Measurements from ENCODE around the gene HOXB4. TPM values are rescaled to one million over a fixed set of nuclear protein-coding genes. Genes with fewer than 3 reads are reported as not detected.

HOXB4 gene
- total RNA-seq, 1 experiment from 2014 or later, result 9.7 TPM

GRCh38 chr17:48571826-48572417 is 6.2 kb downstream of the HOXB4 start:
- intact Hi-C loops (cut with micrococcal nuclease; ENCODE audit: unreplicated experiment), result no loop called here
- no peak for DNase-seq (ENCODE audit: low spot score)
- no TSS peak for BruUV-seq (replicated peaks)
- no peaks in the 10 kb centered on the region for H3K36me3 ChIP-seq (ENCODE audit: insufficient read depth, low read length, poor library complexity, severe bottlenecking)
- no peaks in the 10 kb centered on the region for H3K9me3 ChIP-seq (ENCODE audit: low read depth, low read length, poor library complexity, severe bottlenecking)
- peak overlapping the region; percentile 20 for H3K27ac ChIP-seq (ENCODE audit: low read depth, low read length, poor library complexity, severe bottlenecking)
- ChIA-PET CTCF (no interaction called here), POLR2A (ENCODE audit: low non-redundant PET) (interaction anchor here (0.7 kb wide), 1 partner anchor 14 kb away, joined by 3 read pairs; no protein-coding TSS in a partner anchor)
- H3K4me3 ChIP-seq (ENCODE audit: low read depth, low read length, poor library complexity, severe bottlenecking), result no peak overlapping the region
- no peak for TF ChIP-seq CTCF (conservative IDR thresholded peaks at IDR 0.05; ENCODE audit: low read depth, low read length)
- no peak for TF ChIP-seq EZH2 (IDR thresholded peaks at IDR 0.05; ENCODE audit: borderline replicate concordance, low read depth, low read length, poor library complexity, severe bottlenecking)
- peaks cover 64% of the 10 kb centered on the region for H3K4me1 ChIP-seq (ENCODE audit: insufficient read depth, low read length, poor library complexity, severe bottlenecking)
- no peaks in the 10 kb centered on the region for H3K27me3 ChIP-seq (replicated peaks; ENCODE audit: insufficient read depth, low read depth, low read length, poor library complexity)

DNA sequence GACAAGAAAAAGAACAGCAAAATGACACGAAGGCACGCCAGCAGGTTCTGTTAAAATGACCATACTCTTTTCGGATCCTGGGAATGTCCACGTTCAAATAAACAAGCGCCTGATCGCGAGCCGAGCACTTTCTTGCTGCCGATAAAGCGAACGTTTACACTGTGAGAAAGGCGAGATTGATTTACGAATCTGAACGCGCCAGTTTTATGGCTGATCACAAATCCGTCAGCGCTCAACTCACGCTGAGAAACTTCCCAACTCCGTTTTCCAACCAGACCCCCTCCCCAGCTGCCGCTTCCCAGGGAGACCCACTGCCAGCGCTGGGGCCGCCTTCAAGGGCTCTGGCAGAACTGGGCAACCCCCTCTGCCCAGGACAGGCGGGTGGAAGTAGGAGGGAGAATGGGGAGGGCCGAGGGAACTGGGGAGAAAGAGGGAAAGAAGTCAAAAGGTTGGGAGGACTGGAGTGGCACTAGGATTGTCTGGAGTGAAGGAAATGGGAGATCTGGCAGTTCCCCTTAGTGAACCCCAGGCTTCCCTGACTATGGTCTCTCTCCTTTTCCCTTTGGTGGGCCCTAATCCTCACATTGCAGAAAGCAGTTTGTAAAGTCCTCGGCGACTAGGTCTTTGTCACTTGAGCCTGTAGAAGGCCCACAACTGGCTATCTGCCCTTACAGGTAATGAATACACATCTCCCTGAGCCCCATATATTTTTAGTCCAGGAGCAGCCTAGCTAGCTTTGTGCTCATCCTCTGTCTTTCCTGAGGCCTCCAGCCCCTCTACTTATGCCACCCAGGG is 6.9 kb downstream of the HOXB4 start:
- ChIA-PET CTCF (no interaction called here), POLR2A (ENCODE audit: low non-redundant PET) (interaction anchor here (0.6 to 0.7 kb wide), 2 partner anchors 13 to 14 kb away, joined by 3 to 4 read pairs; no protein-coding TSS in a partner anchor)
- TF ChIP-seq EZH2 (IDR thresholded peaks at IDR 0.05; ENCODE audit: borderline replicate concordance, low read depth, low read length, poor library complexity, severe bottlenecking), result no peak
- TF ChIP-seq CTCF (conservative IDR thresholded peaks at IDR 0.05; ENCODE audit: low read depth, low read length), result no peak
- no TSS peak for BruUV-seq (replicated peaks)
- intact Hi-C loops (cut with micrococcal nuclease; ENCODE audit: unreplicated experiment), result no loop called here
- Histone ChIP-seq H3K4me3 (ENCODE audit: low read depth, low read length, poor library complexity, severe bottlenecking) (no peak overlapping the region), H3K27me3 (replicated peaks; ENCODE audit: insufficient read depth, low read depth, low read length, poor library complexity) (no peaks in the 10 kb centered on the region), H3K9me3 (ENCODE audit: low read depth, low read length, poor library complexity, severe bottlenecking) (no peaks in the 10 kb centered on the region), H3K4me1 (ENCODE audit: insufficient read depth, low read length, poor library complexity, severe bottlenecking) (peaks cover 67% of the 10 kb centered on the region), H3K36me3 (ENCODE audit: insufficient read depth, low read length, poor library complexity, severe bottlenecking) (no peaks in the 10 kb centered on the region), H3K27ac (ENCODE audit: low read depth, low read length, poor library complexity, severe bottlenecking) (no peak overlapping the region)
- no peak for DNase-seq (ENCODE audit: low spot score)

DNA sequence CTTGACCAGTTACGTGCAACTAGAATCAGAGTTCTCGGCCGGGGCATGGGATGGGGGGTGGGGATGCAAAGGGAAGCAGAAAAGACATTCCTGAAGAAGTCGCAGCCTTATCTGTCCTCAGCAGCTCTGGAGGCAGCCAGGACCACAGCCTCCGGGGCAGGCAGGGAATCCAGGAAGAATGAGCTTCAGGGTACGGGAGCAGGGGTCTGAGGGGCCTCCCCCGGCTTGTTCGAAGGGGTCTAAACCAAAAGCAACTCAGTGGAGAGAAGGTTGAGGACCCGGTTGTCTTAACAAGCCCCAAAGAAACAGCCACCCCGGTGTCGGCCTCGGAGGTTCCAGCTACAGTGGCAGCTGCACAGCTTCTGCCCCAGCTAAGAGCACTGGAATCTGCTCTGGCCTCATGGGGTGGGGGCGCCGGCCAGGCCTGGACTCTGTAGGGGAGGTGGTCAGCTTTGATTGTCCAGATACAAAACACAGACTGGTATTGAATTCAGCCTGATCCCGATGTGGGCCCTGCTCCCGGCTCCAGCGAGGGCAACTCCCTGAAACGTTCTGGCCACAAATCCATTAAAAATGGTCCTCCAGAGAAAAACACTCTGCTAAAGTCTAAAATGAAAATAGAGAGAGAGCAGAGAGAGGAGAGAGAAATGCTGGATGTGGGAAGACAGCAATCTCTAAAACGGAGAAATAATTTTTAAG is 7.7 kb downstream of the HOXB4 start:
- ChIA-PET POLR2A (ENCODE audit: low non-redundant PET) (interaction anchor here (0.6 kb wide), 1 partner anchor 13 kb away, joined by 4 read pairs; no protein-coding TSS in a partner anchor), CTCF (interaction anchor here (0.6 kb wide), 1 partner anchor 8 kb away, joined by 3 read pairs; no protein-coding TSS in a partner anchor)
- peaks cover 66% of the 10 kb centered on the region for H3K4me1 ChIP-seq (ENCODE audit: insufficient read depth, low read length, poor library complexity, severe bottlenecking)
- H3K27ac ChIP-seq (ENCODE audit: low read depth, low read length, poor library complexity, severe bottlenecking), result no peak overlapping the region
- H3K4me3 ChIP-seq (ENCODE audit: low read depth, low read length, poor library complexity, severe bottlenecking), result no peak overlapping the region
- H3K9me3 ChIP-seq (ENCODE audit: low read depth, low read length, poor library complexity, severe bottlenecking), result no peaks in the 10 kb centered on the region
- no TSS peak for BruUV-seq (replicated peaks)
- H3K36me3 ChIP-seq (ENCODE audit: insufficient read depth, low read length, poor library complexity, severe bottlenecking), result no peaks in the 10 kb centered on the region
- intact Hi-C loops (cut with micrococcal nuclease; ENCODE audit: unreplicated experiment), result no loop called here
- no peaks in the 10 kb centered on the region for H3K27me3 ChIP-seq (replicated peaks; ENCODE audit: insufficient read depth, low read depth, low read length, poor library complexity)
- no peak for DNase-seq (ENCODE audit: low spot score)
- TF ChIP-seq CTCF (conservative IDR thresholded peaks at IDR 0.05; ENCODE audit: low read depth, low read length) (no peak), EZH2 (IDR thresholded peaks at IDR 0.05; ENCODE audit: borderline replicate concordance, low read depth, low read length, poor library complexity, severe bottlenecking) (no peak)

All from A673 (cell line).